Uterus (tissue), 4 donors: ENCODE results near the gene VAMP2. TPM values are rescaled to one million over a fixed set of nuclear protein-coding genes. Genes with fewer than 3 reads are reported as not detected.

ENCODE experiments used
- DNase-seq, 2 donors: peaks; one replicate each; pipeline ENCODE4 v3.0.0-alpha.2; 2019 to 2020
- H3K27ac ChIP-seq, 2 donors: fragments of 200-600 bp; sonication (generic); 1 replicate in 1 of 2; 2 replicates in 1 of 2; pipeline ENCODE4 v1.5.1; 2016 to 2018
- H3K27me3 ChIP-seq, 2 donors: fragments of 200-600 bp; sonication (generic); one replicate each; pipeline ENCODE4 v1.5.1; 2018 to 2019; ENCODE audit warnings: control low read depth in 1 of 2
- H3K36me3 ChIP-seq, 2 donors: fragments of 200-600 bp; sonication (generic); one replicate each; pipeline ENCODE4 v1.5.1; 2019; ENCODE audit warnings: control low read depth in 1 of 2
- H3K4me1 ChIP-seq, 2 donors: fragments of 200-600 bp; sonication (generic); one replicate each; pipeline ENCODE4 v1.5.1; 2018 to 2019; ENCODE audit warnings: control low read depth in 1 of 2
- H3K4me3 ChIP-seq, 2 donors: fragments of 200-600 bp; sonication (generic); 1 replicate in 1 of 2; 2 replicates in 1 of 2; pipeline ENCODE4 v1.5.1; 2018 to 2019; ENCODE audit warnings: mild to moderate bottlenecking in 1 of 2
- H3K9me3 ChIP-seq, 2 donors: fragments of 200-600 bp; sonication (generic); one replicate each; pipeline ENCODE4 v1.5.1; 2019; ENCODE audit warnings: control low read depth in 1 of 2
- POLR2A ChIP-seq, 2 donors: fragments of 450-650 bp; IDR thresholded peaks; one replicate each; pipeline ENCODE4 v1.6.1; 2016; ENCODE audit warnings: antibody characterized with exemption in 2 of 2, mild to moderate bottlenecking in 1 of 2, moderate library complexity in 1 of 2
- intact Hi-C: fragments of 100-400 bp; cut with DNase I; formaldehyde crosslinking; loops from one replicate; pipeline ENCODE4 v1.15.1; 2023; ENCODE audit warnings: low total_unique reads
- total RNA-seq, 4 donors: library from RNA; depleted of rRNA in 3 of 4; stranded (reverse); fragments of >200 nt in 3 of 4; gene quantifications; one replicate each; pipeline versions ENCODE4 v1.1.0 to v1.2.4, GENCODE V29; 2014 to 2023
- TF ChIP-seq, protein P1 (sequence below), 4 experiments: fragments of 200-600 bp in 2 of 4; fragments of 450-650 bp in 2 of 4; sonication (generic) in 2 of 4; IDR thresholded peaks; one replicate each; pipeline ENCODE4 v1.5.1; 2016 to 2019; ENCODE audit warnings: antibody characterized with exemption in 4 of 4, mild to moderate bottlenecking in 2 of 4, moderate library complexity in 1 of 4
- donor health status: DM: yes; HTN: yes; CAD: no.

Gene VAMP2
- total RNA-seq, 4 donors from 2014 or later, result 6.7 to 150 (median 14.1) TPM

DNA sequence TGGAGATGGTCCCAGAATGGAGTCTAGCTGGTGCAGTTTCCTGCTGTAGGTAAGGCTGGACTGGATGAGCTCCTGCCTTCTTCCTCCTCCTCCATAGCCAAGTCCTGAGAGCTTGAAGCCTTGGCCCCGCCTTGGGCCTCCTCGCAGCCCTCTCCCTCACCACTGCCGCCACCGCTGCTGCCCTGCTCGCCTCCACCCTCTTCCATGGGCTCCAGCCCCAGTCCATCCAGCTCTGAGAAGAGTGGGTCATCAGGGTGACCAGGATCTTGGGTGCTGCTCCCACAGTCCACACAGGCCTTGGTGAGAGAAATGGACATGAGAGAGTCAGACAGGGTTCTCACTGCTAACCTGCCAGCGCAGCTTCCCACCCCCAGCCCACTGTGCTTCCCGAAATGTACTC is 21.7 kb downstream of the VAMP2 start:
- Histone ChIP-seq H3K27ac (peak overlapping the region in 1 of 2 donors; percentile 80), H3K27me3 (no peaks in the 10 kb centered on the region), H3K36me3 (no peaks in the 10 kb centered on the region), H3K4me3 (no peak overlapping the region), H3K4me1 (peaks cover 0 to 5% of the 10 kb centered on the region in 2 donors), H3K9me3 (no peaks in the 10 kb centered on the region)
- no peak for TF ChIP-seq POLR2A (IDR thresholded peaks at IDR 0.05)
- TF ChIP-seq, protein P1, sequence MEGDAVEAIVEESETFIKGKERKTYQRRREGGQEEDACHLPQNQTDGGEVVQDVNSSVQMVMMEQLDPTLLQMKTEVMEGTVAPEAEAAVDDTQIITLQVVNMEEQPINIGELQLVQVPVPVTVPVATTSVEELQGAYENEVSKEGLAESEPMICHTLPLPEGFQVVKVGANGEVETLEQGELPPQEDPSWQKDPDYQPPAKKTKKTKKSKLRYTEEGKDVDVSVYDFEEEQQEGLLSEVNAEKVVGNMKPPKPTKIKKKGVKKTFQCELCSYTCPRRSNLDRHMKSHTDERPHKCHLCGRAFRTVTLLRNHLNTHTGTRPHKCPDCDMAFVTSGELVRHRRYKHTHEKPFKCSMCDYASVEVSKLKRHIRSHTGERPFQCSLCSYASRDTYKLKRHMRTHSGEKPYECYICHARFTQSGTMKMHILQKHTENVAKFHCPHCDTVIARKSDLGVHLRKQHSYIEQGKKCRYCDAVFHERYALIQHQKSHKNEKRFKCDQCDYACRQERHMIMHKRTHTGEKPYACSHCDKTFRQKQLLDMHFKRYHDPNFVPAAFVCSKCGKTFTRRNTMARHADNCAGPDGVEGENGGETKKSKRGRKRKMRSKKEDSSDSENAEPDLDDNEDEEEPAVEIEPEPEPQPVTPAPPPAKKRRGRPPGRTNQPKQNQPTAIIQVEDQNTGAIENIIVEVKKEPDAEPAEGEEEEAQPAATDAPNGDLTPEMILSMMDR (IDR thresholded peaks at IDR 0.05), result no peak
- intact Hi-C loops, result no loop called here
- no peak for DNase-seq

DNA sequence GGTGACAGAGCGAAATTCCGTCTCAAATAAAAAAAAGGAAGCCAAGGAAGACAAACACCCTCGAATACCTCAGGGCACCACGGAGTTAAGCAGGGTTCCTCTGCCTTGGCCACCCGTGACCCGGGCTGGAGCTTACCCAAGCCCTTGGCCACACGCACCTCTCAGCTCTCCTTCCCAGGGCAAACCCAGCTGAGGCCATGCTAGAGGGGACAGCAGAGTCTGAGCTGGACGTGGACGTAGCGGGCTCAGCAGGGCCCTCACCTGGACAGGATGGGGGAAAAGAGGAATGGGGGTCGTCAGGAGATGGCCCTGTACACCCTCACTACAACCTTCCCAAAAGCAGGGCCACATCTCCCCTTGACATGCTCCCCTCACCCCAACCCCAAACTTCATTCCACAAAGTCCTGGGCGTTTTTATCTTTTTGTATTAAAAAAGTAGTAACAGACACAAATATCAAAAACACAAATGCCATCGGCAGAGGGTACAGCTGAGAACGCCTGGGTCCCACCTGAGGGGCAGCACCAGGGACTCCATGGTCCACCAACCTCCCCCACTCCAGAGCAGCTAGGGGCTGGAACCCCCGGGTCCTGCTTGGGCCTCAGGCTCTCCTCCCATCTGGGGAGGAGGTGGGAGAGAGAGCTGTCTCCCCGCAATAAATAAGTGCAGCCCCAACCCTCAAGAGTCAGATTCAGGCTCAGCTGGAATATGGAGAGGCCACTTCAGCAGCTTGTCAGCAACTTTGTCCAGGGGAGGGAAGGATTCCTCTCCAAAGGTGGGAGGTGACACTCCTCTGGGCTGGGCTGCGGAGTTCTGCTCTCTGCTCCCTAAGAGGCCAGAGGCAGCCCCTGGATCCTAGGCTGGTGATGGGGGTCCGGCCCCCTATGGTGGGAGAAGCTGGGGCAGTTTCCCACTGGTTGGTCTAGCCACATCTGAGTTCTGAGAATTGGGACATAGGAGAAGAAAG is 22.4 kb downstream of the VAMP2 start:
- intact Hi-C loops, result no loop called here
- no peaks in the 10 kb centered on the region for H3K9me3 ChIP-seq
- no peaks in the 10 kb centered on the region for H3K27me3 ChIP-seq
- H3K27ac ChIP-seq, result peak overlapping the region; percentile 80 to 96
- H3K4me1 ChIP-seq, result peaks cover 0 to 5% of the 10 kb centered on the region in 2 donors
- H3K4me3 ChIP-seq, result no peak overlapping the region
- H3K36me3 ChIP-seq, result no peaks in the 10 kb centered on the region
- TF ChIP-seq, protein P1 (IDR thresholded peaks at IDR 0.05), result no peak
- DNase-seq, result peak in 1 of 2 donors; percentile 45

DNA sequence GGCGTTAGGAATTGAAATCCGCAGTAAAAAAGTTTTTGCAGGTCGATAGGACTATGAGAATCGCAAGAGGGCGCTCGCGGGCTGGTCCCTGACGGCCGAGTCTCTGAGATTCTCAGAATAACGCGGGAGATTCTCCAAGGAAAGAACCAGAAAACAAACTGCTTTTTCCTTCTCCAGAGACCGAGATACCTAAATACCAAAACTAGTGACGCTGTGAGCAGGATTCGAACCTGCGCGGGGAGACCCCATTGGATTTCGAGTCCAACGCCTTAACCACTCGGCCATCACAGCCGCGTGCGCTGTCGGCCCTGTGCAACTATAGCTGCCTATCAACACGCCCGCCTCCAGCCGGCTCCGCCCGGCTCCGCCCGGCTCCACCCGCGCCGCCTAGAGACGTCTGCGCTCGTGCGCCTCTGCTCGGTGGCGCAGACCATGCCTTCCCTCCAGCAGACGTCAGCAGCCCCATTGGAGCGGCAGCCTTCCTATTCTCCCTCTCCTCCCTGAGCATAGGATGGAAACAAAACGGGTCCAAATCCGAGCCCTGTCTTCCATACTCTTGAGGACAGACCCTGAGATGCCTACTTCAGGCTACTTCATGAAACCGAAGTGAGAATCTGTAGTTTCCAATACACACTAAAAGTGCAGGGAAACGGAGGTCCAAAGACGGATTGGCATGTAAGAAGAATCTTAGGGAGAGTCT is 23.9 kb downstream of the VAMP2 start:
- peak overlapping the region; percentile 8 to 13 for H3K4me3 ChIP-seq
- H3K27ac ChIP-seq, result peak overlapping the region; percentile 80 to 96
- H3K9me3 ChIP-seq, result no peaks in the 10 kb centered on the region
- peaks cover 0 to 5% of the 10 kb centered on the region in 2 donors for H3K4me1 ChIP-seq
- DNase-seq, result peak; percentile 96 to 98
- no peaks in the 10 kb centered on the region for H3K36me3 ChIP-seq
- intact Hi-C loops, result no loop called here
- H3K27me3 ChIP-seq, result no peaks in the 10 kb centered on the region
- TF ChIP-seq POLR2A (IDR thresholded peaks at IDR 0.05), result peak; percentile 69 to 75
- TF ChIP-seq, protein P1 (IDR thresholded peaks at IDR 0.05), result peak; percentile 85 to 89 (median 86)

DNA sequence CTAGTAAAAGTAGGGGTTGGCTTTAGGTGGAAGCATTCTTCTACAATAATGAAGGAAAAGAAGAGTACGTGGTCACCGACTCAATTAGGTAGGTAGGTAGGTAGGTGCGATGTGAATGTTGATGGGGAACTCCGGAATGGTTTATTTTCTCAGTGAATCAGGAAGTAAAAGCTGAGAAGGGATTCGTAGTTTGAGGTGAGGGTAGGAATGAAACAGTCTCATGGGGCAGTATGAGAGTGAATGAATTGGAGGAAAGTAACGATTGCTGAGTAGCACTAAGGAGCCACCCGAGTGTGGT is 24.4 kb downstream of the VAMP2 start:
- H3K27me3 ChIP-seq, result no peaks in the 10 kb centered on the region
- H3K27ac ChIP-seq, result peak overlapping the region; percentile 80 to 96
- intact Hi-C loops, result no loop called here
- H3K36me3 ChIP-seq, result no peaks in the 10 kb centered on the region
- no peaks in the 10 kb centered on the region for H3K9me3 ChIP-seq
- H3K4me3 ChIP-seq, result peak overlapping the region in 1 of 2 donors; percentile 8
- peaks cover 0 to 5% of the 10 kb centered on the region in 2 donors for H3K4me1 ChIP-seq
- DNase-seq, result no peak
- no peak for TF ChIP-seq POLR2A (IDR thresholded peaks at IDR 0.05)
- TF ChIP-seq, protein P1 (IDR thresholded peaks at IDR 0.05), result no peak
